HL-60 (cell line): ENCODE data around the gene VNN1.

Experiments used
- DNase-seq, 2 experiments: peaks; one replicate each; pipeline ENCODE4 v3.0.0-alpha.2; 2010 to 2020; ENCODE audit warnings: low read depth in 1 of 2, low spot score in 1 of 2
- H3K27ac ChIP-seq: fragments of 250-450 bp; sonication (Bioruptor Pico); replicated peaks from 2 replicates; pipeline ENCODE4 v1.5.1; 2020; ENCODE audit warnings: mild to moderate bottlenecking, moderate library complexity
- H3K27me3 ChIP-seq: fragments of 250-450 bp; sonication (Bioruptor Pico); 2 replicates; pipeline ENCODE4 v1.5.1; 2021; ENCODE audit warnings: mild to moderate bottlenecking, moderate library complexity; ENCODE audit not compliant: insufficient read depth, poor library complexity, severe bottlenecking
- H3K4me3 ChIP-seq: replicated peaks from 2 replicates; pipeline ENCODE4 v1.5.1; 2011; ENCODE audit warnings: mild to moderate bottlenecking, control low read depth, low read length; ENCODE audit not compliant: insufficient read depth
- CTCF ChIP-seq: IDR thresholded peaks from one replicate; pipeline ENCODE4 v1.5.1; 2011; ENCODE audit warnings: low read length, control low read depth, inconsistent platforms; ENCODE audit not compliant: insufficient read depth
- GABPA ChIP-seq: IDR thresholded peaks from 2 replicates; pipeline ENCODE4 v1.6.1; 2012; ENCODE audit warnings: low read depth
- POLR2AphosphoS5 ChIP-seq: IDR thresholded peaks from 2 replicates; pipeline ENCODE4 v1.6.1; 2012; ENCODE audit warnings: low read depth
- REST ChIP-seq: IDR thresholded peaks from 2 replicates; pipeline ENCODE4 v1.6.1; 2012; ENCODE audit warnings: low read depth; ENCODE audit not compliant: insufficient replicate concordance
- SPI1 ChIP-seq: IDR thresholded peaks from 2 replicates; pipeline ENCODE4 v1.6.1; 2012; ENCODE audit warnings: low read depth, mild to moderate bottlenecking, borderline replicate concordance

VNN1 gene

GRCh38 chr6:132686531-132686930 lies 27.3 kb downstream of the VNN1 start:
- Histone ChIP-seq H3K27ac (no peak overlapping the region), H3K27me3 (peaks cover 2% of the 10 kb centered on the region), H3K4me3 (no peak overlapping the region)
- no peak for DNase-seq
- TF ChIP-seq REST (no peak), POLR2AphosphoS5 (no peak), SPI1 (no peak), GABPA (no peak), CTCF (no peak)

- H3K4me3 ChIP-seq, result no peak overlapping the region
- no peak for TF ChIP-seq CTCF
- no peak for TF ChIP-seq SPI1
- TF ChIP-seq REST, result no peak
- TF ChIP-seq GABPA, result no peak
- no peak for TF ChIP-seq POLR2AphosphoS5
Observed at GRCh38 chr6:132685009-132685408, 28.8 kb downstream of the VNN1 start.

GRCh38 chr6:132684272-132684671 lies 29.6 kb downstream of the VNN1 start:
- Histone ChIP-seq H3K27me3 (peaks cover 2% of the 10 kb centered on the region), H3K27ac (no peak overlapping the region), H3K4me3 (no peak overlapping the region)
- no peak for TF ChIP-seq SPI1
- TF ChIP-seq REST, result no peak
- no peak for TF ChIP-seq POLR2AphosphoS5
- no peak for TF ChIP-seq GABPA
- TF ChIP-seq CTCF, result no peak
- DNase-seq, result no peak

More at GRCh38 chr6:132685009-132685408, 28.8 kb downstream of the VNN1 start:
- Histone ChIP-seq H3K27ac (no peak overlapping the region), H3K27me3 (peaks cover 2% of the 10 kb centered on the region)
- no peak for DNase-seq
